Body of pancreas (tissue), 4 donors: ENCODE results near the gene CELF3.

Experiments used
- POLR2A ChIP-seq, 3 donors: fragments of 450-650 bp; IDR thresholded peaks; one replicate each; pipeline ENCODE4 v1.6.1; 2016; ENCODE audit warnings: antibody characterized with exemption in 3 of 3, mild to moderate bottlenecking in 2 of 3
- TF ChIP-seq, protein P1 (sequence below), 7 experiments: fragments of 450-650 bp in 4 of 7; fragments of 200-600 bp in 3 of 7; sonication (generic) in 3 of 7; IDR thresholded peaks; one replicate each; pipeline ENCODE4 v1.5.1; 2016 to 2019; ENCODE audit warnings: antibody characterized with exemption in 7 of 7

DNA sequence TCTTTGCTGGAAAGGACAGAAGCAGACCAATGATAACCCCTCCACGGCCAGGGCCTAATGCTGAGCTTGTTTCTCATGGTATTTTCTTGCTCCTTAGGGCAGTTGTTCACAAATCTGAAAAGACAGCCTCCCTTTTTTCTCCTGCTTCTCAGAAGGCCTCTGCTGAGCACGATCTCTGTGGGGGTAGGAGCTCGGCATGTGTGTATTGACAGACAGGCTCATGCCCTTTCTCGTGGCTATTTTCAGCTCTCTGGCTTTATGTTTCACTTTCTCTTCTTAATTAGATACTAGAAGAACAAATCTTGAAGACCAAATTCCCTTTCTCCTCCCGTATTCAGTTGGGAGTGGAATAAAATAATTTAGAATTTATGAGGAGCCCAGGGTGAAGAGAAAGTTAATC lies 4.0 kb upstream of the CELF3 start:
- TF ChIP-seq POLR2A (IDR thresholded peaks at IDR 0.05) = no peak
- TF ChIP-seq, protein P1, sequence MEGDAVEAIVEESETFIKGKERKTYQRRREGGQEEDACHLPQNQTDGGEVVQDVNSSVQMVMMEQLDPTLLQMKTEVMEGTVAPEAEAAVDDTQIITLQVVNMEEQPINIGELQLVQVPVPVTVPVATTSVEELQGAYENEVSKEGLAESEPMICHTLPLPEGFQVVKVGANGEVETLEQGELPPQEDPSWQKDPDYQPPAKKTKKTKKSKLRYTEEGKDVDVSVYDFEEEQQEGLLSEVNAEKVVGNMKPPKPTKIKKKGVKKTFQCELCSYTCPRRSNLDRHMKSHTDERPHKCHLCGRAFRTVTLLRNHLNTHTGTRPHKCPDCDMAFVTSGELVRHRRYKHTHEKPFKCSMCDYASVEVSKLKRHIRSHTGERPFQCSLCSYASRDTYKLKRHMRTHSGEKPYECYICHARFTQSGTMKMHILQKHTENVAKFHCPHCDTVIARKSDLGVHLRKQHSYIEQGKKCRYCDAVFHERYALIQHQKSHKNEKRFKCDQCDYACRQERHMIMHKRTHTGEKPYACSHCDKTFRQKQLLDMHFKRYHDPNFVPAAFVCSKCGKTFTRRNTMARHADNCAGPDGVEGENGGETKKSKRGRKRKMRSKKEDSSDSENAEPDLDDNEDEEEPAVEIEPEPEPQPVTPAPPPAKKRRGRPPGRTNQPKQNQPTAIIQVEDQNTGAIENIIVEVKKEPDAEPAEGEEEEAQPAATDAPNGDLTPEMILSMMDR (IDR thresholded peaks at IDR 0.05) = no peak
